Measurements from ENCODE around the gene PCBP3. TPM values are rescaled to one million over a fixed set of nuclear protein-coding genes. Genes with fewer than 3 reads are reported as not detected.

The PCBP3 gene
- total RNA-seq, 1 donor from 2014 or later, result 1.5 TPM

- DNase-seq (ENCODE audit: extremely low read depth, low read depth, low spot score), result no peak
These were observed 130.8 kb downstream of the PCBP3 start for GRCh38 chr21:45774291-45774690.

GRCh38 chr21:45776971-45777370 is 133.4 kb downstream of the PCBP3 start:
- no peak for DNase-seq (ENCODE audit: extremely low read depth, low read depth, low spot score)

- no peak for DNase-seq (ENCODE audit: extremely low read depth, low read depth, low spot score)
These were observed 135.2 kb downstream of the PCBP3 start for GRCh38 chr21:45778686-45779085.

GRCh38 chr21:45779226-45779625 is 135.7 kb downstream of the PCBP3 start:
- DNase-seq (ENCODE audit: extremely low read depth, low read depth, low spot score), result no peak

- no peak for DNase-seq (ENCODE audit: extremely low read depth, low read depth, low spot score)
These were observed 137.1 kb downstream of the PCBP3 start for GRCh38 chr21:45780647-45781046.

- DNase-seq (ENCODE audit: extremely low read depth, low read depth, low spot score), result no peak
These were observed 138.2 kb downstream of the PCBP3 start for GRCh38 chr21:45781741-45782140.

GRCh38 chr21:45786660-45787059 is 143.1 kb downstream of the PCBP3 start:
- no peak for DNase-seq (ENCODE audit: extremely low read depth, low read depth, low spot score)

GRCh38 chr21:45787371-45787770 is 143.8 kb downstream of the PCBP3 start:
- no peak for DNase-seq (ENCODE audit: extremely low read depth, low read depth, low spot score)

- no peak for DNase-seq (ENCODE audit: extremely low read depth, low read depth, low spot score)
These were observed 144.7 kb downstream of the PCBP3 start for GRCh38 chr21:45788198-45788597.

GRCh38 chr21:45788637-45789506 is 145.3 kb downstream of the PCBP3 start:
- DNase-seq (ENCODE audit: extremely low read depth, low read depth, low spot score), result no peak

GRCh38 chr21:45790427-45790826 is 146.9 kb downstream of the PCBP3 start:
- no peak for DNase-seq (ENCODE audit: extremely low read depth, low read depth, low spot score)

GRCh38 chr21:45791562-45792418 is 148.3 kb downstream of the PCBP3 start:
- no peak for DNase-seq (ENCODE audit: extremely low read depth, low read depth, low spot score)

GRCh38 chr21:45792682-45793383 is 149.3 kb downstream of the PCBP3 start:
- no peak for DNase-seq (ENCODE audit: extremely low read depth, low read depth, low spot score)

- no peak for DNase-seq (ENCODE audit: extremely low read depth, low read depth, low spot score)
These were observed 150.5 kb downstream of the PCBP3 start for GRCh38 chr21:45794027-45794426.

- no peak for DNase-seq (ENCODE audit: extremely low read depth, low read depth, low spot score)
These were observed 152.5 kb downstream of the PCBP3 start for GRCh38 chr21:45796003-45796402.

GRCh38 chr21:45797338-45797737 is 153.8 kb downstream of the PCBP3 start:
- DNase-seq (ENCODE audit: extremely low read depth, low read depth, low spot score), result no peak

- DNase-seq (ENCODE audit: extremely low read depth, low read depth, low spot score), result no peak
These were observed 156.3 kb downstream of the PCBP3 start for GRCh38 chr21:45799765-45800338.

- DNase-seq (ENCODE audit: extremely low read depth, low read depth, low spot score), result no peak
These were observed 157.0 kb downstream of the PCBP3 start for GRCh38 chr21:45800339-45801080.

- DNase-seq (ENCODE audit: extremely low read depth, low read depth, low spot score), result no peak
These were observed 157.8 kb downstream of the PCBP3 start for GRCh38 chr21:45801129-45801964.

Measured in glomerular endothelial cell (primary cell).